NB4 (cell line): ENCODE results near the gene SDSL.

Experiments used
- CTCF ChIP-seq: IDR thresholded peaks from one replicate; pipeline ENCODE4 v1.5.1; 2012; ENCODE audit warnings: low read depth, low read length
- MYC ChIP-seq: IDR thresholded peaks from 2 replicates; pipeline ENCODE4 v1.6.1; 2011; ENCODE audit warnings: low read depth, low read length
- POLR2A ChIP-seq: IDR thresholded peaks from 2 replicates; pipeline ENCODE4 v1.6.1; 2011; ENCODE audit warnings: mild to moderate bottlenecking; ENCODE audit not compliant: insufficient read length; ENCODE audit errors: extremely low read depth
- TF ChIP-seq, protein P1 (sequence below): IDR thresholded peaks from 2 replicates; pipeline ENCODE4 v1.6.1; 2011; ENCODE audit warnings: low read depth, low read length

- no peak for TF ChIP-seq CTCF
- TF ChIP-seq, protein P1, sequence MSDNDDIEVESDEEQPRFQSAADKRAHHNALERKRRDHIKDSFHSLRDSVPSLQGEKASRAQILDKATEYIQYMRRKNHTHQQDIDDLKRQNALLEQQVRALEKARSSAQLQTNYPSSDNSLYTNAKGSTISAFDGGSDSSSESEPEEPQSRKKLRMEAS = no peak
- TF ChIP-seq POLR2A = no peak
- TF ChIP-seq MYC = no peak
These were observed 41.7 kb downstream of the SDSL start for GRCh38 chr12:113463746-113464451.
